IPS-NIHi7 (cell line): ENCODE data around the gene IGF2BP1.
"Not testable (repeated sequence)": the region's sequence is repeated elsewhere in the genome, so short reads cannot be mapped to it uniquely, and the experiment has no call there.

Experiments used
- DNase-seq: peaks from one replicate; pipeline ENCODE4 v3.0.0; 2012; ENCODE audit warnings: mixed read lengths; ENCODE audit errors: extremely low spot score

The IGF2BP1 gene

GRCh38 chr17:49054342-49055092 is 57.3 kb downstream of the IGF2BP1 start:
- DNase-seq = no peak

DNA sequence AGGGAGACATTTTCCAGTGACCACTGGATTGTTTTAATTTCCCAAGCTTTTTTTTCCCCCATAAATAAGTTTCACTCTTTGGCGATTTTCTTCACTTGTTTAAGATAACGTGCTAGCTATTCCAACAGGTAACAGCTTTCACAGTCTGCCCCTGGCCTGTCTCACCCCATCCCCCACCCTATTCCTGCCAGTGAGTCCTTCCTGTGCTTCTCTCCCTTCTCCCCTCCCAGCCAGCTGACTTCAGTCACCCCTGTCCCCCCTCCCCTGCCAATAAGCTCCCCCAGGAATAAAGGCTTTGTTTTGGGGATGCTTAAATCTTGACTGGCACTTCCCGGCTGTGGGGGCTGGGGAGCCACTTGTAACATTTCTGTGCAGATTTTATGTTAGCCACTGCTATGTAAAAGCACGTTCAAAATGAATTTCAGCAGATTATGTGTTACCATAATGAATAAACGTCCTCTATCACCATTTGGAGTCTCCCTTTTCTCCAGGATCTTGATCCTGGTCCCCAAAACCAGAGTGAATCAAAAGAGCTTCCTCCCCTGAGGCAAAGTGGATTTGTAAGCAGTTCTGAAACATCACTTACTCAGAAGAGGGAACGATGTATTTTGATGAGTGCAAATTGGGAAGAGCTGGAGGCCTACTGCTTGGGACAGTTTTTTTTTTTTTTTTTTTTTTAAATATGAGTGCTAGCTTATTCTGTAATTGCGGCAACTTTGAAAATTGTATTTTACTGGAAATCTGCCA is 58.2 kb downstream of the IGF2BP1 start:
- peak; percentile 42 for DNase-seq

DNA sequence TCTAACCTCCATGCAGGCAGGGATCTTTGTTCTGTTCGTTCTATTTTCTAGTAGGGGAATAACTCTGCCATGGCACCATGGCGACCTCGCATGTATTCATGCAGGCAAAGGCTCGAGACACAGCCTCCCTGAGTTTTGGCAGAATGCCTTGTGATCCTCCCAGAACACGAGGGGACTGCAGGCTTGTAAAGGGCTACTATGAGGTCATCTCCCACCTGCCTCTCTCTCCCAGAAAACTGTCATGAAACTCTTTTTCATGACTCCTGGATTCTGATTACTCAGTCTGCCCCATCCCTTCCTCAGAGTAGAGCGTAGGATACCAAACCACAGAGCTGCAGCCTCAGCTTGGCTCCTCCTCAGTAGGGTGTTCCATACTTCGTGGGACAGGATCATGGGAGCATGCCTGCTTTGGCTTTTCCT is 64.3 kb downstream of the IGF2BP1 start:
- DNase-seq = no peak

DNA sequence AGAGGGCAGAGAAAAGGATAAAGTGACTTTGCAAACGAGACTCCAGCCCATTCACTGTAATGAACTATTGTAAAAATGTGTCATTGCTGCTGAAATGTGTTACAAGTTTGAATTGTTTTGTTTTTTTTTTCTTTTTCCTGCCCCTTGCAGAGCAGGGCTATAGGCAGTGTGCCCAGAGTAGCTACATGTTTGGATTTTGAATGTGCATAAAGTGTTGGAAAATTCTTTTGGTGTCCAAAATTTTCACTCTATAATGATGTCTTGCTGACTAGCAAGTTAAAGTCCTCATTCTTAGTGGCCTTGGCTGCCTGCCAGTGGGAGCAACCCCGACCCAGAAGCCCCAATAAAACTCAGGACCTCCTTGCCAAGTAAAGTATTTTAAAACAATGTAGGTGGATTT is 66.5 kb downstream of the IGF2BP1 start:
- DNase-seq = no peak

DNA sequence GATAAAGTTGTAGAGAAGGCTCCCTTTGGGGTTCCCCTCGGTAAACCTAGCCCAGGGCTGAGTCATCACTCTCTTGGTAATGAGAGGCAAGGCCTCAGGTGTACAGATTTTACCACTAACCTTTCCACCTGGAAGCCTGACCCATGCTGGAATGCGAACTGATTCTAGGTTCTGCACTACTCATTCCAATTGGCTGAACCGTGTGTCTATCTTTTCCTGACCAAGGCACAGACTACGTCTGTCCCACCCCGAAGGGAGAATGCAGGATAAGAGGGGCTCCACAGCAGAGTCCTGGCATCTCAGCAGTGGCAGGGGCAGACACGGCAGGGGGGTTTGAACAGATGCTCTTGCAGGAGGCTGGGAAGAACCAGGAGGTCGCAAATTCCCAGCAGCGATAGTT is 70.0 kb downstream of the IGF2BP1 start:
- peak; percentile 39 for DNase-seq

- DNase-seq = no peak
Observed at GRCh38 chr17:49069585-49070273, 72.5 kb downstream of the IGF2BP1 start.

DNA sequence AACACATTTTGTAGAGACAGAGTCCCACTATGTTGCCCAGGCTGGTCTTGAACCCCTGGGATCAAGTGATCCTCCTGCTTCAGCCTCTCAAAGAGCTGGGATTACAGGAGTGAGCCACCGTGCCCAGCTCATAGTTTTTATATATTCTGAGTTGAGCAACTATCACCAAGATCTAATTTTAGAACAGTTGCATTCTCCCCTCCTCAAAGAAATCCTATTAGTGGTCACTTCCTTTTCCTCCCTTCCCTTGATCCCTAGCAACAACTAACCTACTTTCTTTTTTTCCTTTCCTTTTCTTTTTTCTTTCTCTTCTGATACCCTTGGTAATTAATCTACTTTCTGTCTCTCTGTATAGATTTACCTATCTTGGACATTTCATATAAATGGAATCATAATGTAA is 73.9 kb downstream of the IGF2BP1 start:
- no peak for DNase-seq

- no peak for DNase-seq
Observed at GRCh38 chr17:49074851-49075540, 77.8 kb downstream of the IGF2BP1 start.

DNA sequence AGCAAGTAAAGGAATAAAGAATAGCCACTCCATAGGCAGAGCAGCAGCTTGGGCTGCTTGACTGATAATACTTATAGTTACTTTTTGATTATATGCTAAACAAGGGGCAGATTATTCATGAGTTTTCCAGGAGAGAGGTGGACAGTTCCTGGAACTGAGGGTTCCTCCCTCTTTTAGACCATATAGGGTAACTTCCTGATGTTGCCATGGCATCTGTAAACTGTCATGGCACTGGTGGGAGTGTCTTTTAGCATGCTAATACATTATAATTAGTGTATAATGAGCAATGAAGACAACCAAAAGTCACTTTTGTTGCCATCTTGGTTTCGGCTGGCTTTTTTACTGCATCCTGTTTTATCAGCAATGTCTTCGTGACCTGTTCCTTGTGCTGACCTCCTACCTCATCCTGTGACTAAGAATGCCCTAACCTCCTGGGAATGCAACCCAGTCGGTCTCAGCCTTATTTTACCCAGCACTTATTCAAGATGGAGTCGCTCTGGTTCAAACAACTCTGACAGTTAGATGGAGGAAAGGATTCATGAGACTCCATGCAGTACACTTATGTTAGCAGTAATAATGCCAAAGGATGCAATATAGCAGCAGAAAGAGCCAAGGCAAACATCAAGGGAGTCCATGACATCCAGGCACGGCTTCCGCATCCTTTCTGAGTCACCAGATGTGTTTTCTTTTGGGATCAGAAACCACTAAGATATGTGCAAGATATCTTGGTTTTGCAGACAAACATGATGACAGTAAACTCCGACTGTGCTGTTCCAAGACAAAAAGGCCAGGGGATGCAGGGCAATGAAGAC is 79.6 kb downstream of the IGF2BP1 start:
- DNase-seq = no peak

GRCh38 chr17:49078248-49078647 is 81.1 kb downstream of the IGF2BP1 start:
- no peak for DNase-seq

DNA sequence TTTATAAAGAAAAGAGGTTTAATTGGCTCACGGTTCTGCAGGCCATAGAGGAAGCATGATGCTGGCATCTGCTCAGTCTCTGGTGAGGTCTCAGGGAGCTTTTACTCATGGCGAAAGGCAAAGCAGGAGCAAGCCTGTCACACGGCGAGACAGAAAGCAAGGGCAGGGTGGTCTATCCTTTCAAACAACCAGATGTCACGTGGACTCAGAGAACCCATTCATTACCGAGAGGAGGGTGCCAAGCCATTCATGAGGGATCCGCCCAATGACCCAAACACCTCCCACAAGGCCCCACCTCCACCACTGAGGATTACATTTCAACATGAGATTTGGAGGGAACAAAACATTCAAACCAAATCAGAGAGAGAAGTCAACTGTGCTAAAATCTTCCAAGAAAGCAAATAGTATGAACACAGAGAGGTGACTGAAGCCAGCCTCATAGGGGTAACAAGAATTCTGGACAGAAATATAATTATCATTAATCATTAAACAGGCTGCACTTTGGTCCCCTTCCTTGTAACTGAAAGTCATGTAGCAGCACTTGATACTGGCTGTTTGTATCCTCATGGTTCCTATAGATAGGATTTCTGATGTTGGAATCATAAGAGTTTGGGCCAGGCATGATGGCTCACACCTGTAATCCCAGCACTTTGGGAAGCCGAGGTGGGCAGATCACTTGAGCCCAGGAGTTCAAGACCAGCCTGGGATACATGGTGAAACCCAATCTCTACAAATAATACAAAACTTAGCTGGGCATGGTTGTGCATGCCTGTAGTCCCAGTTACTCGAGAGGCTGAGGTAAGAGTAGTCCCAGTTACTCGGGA is 82.9 kb downstream of the IGF2BP1 start:
- no peak for DNase-seq

DNA sequence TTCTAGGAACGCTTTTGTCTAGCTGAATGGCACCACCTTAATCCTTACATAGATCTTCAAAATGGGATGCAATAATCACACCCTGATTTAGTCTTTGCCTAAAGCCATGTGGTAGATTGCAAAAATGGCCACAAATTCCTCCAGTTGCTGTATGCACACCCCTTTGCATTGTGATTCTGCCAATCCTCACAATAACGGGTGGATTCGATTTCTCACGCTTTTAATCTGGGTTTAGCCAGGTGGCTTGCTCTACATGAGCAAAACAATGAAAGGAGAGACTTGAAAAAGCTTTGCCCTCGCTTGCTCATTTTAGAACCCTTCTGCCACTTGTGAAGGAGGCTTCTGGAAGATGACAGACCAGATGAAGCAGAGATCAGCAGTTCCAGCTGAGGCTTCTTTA is 85.0 kb downstream of the IGF2BP1 start:
- no peak for DNase-seq

DNA sequence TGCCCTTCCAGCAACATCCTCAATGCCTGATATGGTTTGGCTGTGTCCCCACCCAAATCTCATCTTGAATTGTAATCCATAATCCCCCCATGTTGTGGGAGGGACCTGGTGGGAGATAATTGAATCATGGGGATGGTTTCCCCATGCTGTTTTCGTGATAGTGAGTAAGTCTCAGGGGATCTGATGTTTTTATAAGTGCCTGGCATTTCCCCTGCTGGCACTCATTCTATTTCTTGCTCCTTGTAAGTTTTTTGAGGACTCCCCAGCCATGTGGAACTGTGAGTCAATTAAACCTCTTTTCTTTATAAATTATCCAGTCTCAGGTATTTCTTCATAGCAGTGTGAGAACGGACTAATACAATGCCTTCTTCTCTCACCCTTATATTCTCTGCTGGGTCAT is 87.9 kb downstream of the IGF2BP1 start:
- not testable (repeated sequence) for DNase-seq

DNA sequence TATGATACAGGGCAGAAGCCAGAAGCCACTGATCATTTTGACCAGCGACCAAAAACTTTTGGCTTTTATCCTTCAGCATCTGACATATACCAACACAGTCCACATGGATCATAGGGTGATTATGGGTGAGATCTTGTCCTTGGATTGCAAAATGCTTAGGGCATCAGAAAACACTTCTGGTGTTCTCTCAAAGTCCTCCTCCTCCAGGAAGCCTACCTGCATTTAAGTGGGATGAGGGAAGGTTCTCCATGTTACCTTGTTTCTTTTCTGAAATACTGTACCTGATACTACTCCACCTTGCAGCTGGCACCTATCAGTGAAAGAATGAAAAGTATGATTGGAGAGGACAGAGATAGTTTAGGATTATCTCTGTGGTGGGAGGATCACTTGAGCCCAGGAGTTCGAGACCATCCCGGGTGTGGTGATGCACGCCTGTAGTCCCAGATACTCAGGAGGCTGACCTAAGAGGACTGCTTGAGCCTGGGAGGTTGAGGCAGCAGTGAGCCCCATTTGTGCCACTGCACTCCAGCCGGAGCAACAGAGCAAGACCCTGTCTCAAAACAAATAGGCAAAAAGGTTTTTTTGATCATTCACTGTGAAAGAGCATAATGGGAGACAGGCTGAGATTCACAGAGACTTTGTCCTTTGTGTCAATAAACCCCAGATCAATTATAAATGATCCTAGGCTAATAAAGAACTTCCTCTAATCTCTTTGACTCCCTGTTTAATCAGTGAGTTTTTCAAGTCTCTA is 88.6 kb downstream of the IGF2BP1 start:
- DNase-seq = no peak

- DNase-seq = no peak
Observed at GRCh38 chr17:49086316-49086605, 89.1 kb downstream of the IGF2BP1 start.

DNA sequence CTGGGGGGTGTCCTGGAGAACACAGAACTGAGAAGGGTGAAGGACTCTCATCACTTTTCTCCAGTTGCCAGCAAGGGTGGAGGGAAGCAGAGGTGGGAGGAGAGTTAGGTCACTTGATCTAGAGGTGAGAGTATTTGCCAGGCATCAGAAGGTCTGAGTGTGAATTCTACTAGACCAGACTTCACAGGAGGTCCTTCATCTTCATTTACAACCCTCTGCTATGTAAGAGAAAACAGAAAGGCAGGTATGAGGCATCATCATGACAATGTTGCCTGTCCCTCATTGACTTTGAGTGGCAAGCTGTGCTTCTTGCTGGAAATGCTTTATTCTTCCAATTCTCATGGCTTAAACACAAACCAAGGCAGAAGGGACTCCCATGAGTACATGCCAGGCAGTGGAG is 89.5 kb downstream of the IGF2BP1 start:
- DNase-seq = no peak

- no peak for DNase-seq
Observed at GRCh38 chr17:49089094-49089493, 91.9 kb downstream of the IGF2BP1 start.

DNA sequence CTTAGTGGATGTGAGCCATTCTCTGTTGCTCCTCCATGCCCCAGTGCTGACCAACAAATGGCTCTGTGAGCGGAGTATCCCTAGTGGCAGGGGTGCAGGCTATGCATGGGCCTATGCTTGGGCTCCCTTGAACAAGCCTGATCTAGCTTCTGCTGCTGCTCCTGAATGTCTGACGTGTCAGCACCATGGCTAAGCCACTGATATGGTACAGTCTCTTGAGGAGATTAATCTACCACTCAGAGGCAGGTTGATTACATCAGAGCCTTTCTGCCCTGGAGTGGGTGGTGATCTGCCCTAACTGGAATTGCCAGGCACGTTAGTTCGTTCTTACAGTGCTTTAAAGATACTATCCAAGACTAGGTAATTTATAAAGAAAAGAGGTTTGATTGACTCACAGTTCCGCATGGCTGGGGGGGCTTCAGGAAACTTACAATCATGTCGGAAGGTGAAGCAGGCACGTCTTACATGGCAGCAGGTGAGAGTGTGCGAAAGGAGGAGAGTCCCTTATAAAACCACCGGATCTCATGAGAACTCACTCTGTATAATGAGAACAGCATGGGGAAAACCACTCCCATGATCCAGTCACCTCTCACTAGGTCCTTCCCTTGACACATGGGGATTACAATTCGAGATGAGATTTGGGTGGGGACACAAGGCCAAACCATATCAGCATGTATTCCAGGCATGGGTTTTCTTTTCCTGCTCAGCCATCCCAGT is 93.9 kb downstream of the IGF2BP1 start:
- no peak for DNase-seq

DNA sequence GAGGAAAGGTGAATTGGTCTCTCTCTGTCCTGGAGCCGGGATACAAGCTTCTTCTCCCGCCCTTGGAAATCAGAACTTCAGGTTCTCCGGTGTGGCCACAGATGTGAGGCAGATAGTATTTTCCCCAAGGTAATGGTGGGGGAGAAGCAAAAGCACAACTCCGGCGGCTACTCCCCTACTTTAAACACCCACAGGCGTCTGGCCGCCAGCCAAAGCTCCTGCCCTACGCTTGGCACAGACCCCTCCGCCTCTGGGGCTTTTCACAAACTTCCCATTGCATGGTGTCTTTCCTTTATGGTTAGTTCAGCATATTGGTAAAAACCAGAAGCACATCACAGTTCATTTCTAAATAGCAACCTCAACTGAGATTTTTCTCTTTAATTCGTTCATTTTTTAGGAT is 95.9 kb downstream of the IGF2BP1 start:
- DNase-seq = no peak
